Globus pallidus (tissue), 1 donor: ENCODE measurements around the gene MTX1.

Experiments used
- DNase-seq: peaks from one replicate; pipeline ENCODE4 v3.0.0-alpha.2; 2015; ENCODE audit warnings: low spot score

The MTX1 gene

GRCh38 chr1:155261493-155261851, 53.0 kb downstream of the MTX1 start:
- DNase-seq: no peak

GRCh38 chr1:155261852-155262673, 53.6 kb downstream of the MTX1 start, which contains the start of gene SCAMP3:
Gene SCAMP3, minus strand, starts transcription at chr1:155262360. Its CDS starts 209 bp downstream, at chr1:155262151.
- DNase-seq: peak; percentile 99

GRCh38 chr1:155263067-155263466, 54.6 kb downstream of the MTX1 start:
- DNase-seq: no peak
